Upper lobe of left lung (tissue), 6 donors: ENCODE results near the gene LMTK2. TPM values are rescaled to one million over a fixed set of nuclear protein-coding genes. Genes with fewer than 3 reads are reported as not detected.

Experiments used
- ATAC-seq, 2 donors: fragments of 200-7000 bp; cut with Tn5 transposase; one replicate each; pipeline ENCODE4 v1.9.1; 2022; ENCODE audit warnings: mild to moderate bottlenecking in 2 of 2, moderate library complexity in 2 of 2; ENCODE audit not compliant: low FRiP score in 2 of 2
- DNase-seq, 2 donors: peaks; one replicate each; pipeline ENCODE4 v3.0.0-alpha.2; 2019 to 2020
- H3K27ac ChIP-seq, 4 donors: fragments of 200-600 bp; sonication (generic); one replicate each; pipeline ENCODE4 v1.5.1; 2016 to 2019
- H3K27me3 ChIP-seq, 4 donors: fragments of 200-600 bp; sonication (generic); one replicate each; pipeline ENCODE4 v1.5.1; 2017 to 2019
- H3K36me3 ChIP-seq, 4 donors: fragments of 200-600 bp; sonication (generic); one replicate each; pipeline ENCODE4 v1.5.1; 2016 to 2019
- H3K4me1 ChIP-seq, 4 donors: fragments of 200-600 bp; sonication (generic); one replicate each; pipeline ENCODE4 v1.5.1; 2018 to 2019
- H3K4me3 ChIP-seq, 4 donors: fragments of 200-600 bp; sonication (generic); one replicate each; pipeline ENCODE4 v1.5.1; 2017 to 2019; ENCODE audit warnings: mild to moderate bottlenecking in 2 of 4, moderate library complexity in 1 of 4
- H3K9me3 ChIP-seq, 4 donors: fragments of 200-600 bp; sonication (generic); one replicate each; pipeline ENCODE4 v1.5.1; 2018 to 2019
- EP300 ChIP-seq, 4 donors: sonication (generic); formaldehyde crosslinking; IDR thresholded peaks; one replicate each; pipeline ENCODE4 v1.5.1; 2017; ENCODE audit warnings: antibody characterized with exemption in 4 of 4, control low read depth in 2 of 4
- POLR2A ChIP-seq, 4 donors: fragments of 450-650 bp; IDR thresholded peaks; one replicate each; pipeline ENCODE4 v1.5.1; 2016 to 2017; ENCODE audit warnings: antibody characterized with exemption in 4 of 4, mild to moderate bottlenecking in 2 of 4
- POLR2AphosphoS5 ChIP-seq, 2 donors: sonication (generic); formaldehyde crosslinking; IDR thresholded peaks; one replicate each; pipeline ENCODE4 v1.5.1; 2017; ENCODE audit warnings: antibody characterized with exemption in 2 of 2
- WGBS, 2 donors: methylation state at CpG; one replicate each; pipeline ENCODE4 v1.1.5; 2017 to 2018; 5-methylcytosine and 5-hydroxymethylcytosine counted together
- total RNA-seq, 6 donors: library from RNA; depleted of rRNA in 4 of 6; stranded (reverse); fragments of >200 nt in 4 of 6; gene quantifications; one replicate each; pipeline versions ENCODE4 v1.1.0 to v1.2.1, GENCODE V29; 2016 to 2021
- TF ChIP-seq, protein P1 (sequence below), 6 experiments: fragments of 450-650 bp in 4 of 6; fragments of 200-600 bp in 2 of 6; sonication (generic) in 2 of 6; IDR thresholded peaks; one replicate each; pipeline ENCODE4 v1.5.1; 2016 to 2019; ENCODE audit warnings: antibody characterized with exemption in 6 of 6
- donor health status: DM: no; HTN: no; CAD: no; lungs with moderate emphysema.
- donor health status: DM: no; HTN: yes; CAD: no; lungs with severe emphysema.

Gene LMTK2
- total RNA-seq, 6 donors from 2014 or later, result 27.6 to 65.8 (median 37.5) TPM

DNA sequence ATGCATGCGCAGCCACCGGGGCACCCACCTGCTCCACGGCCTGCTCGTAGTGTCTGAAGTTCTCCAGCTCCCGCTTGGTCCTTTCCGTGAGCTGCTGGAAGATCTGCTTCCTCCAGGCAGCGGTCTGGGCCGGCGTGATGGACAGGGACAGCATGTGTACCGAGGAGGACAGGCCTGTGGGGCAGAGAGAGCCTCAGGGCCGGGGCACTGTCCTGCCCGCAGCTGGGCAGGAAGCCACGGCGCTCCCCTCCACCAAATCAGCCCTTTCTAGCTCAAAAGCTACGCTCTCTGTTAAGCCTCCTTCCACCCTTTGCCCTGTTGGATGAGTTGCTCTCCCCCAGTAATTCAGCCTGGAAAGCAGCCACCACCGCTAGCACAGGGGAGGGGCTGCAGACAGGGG, 126.1 kb downstream of the LMTK2 start:
- Histone ChIP-seq H3K27me3 (no peaks in the 10 kb centered on the region), H3K27ac (no peak overlapping the region), H3K9me3 (no peaks in the 10 kb centered on the region), H3K4me3 (no peak overlapping the region), H3K36me3 (peaks cover 2 to 86% (median 60%) of the 10 kb centered on the region in 4 donors), H3K4me1 (no peaks in the 10 kb centered on the region)
- ATAC-seq (no peak), DNase-seq (peak in 1 of 2 donors; percentile 55)
- WGBS, 2 donors, result 98 to 99% methylated on average over 12 to 16 of the region's 16 CpGs
- TF ChIP-seq POLR2A (IDR thresholded peaks at IDR 0.05) (no peak), EP300 (IDR thresholded peaks at IDR 0.05) (no peak), POLR2AphosphoS5 (IDR thresholded peaks at IDR 0.05) (no peak)
- TF ChIP-seq, protein P1, sequence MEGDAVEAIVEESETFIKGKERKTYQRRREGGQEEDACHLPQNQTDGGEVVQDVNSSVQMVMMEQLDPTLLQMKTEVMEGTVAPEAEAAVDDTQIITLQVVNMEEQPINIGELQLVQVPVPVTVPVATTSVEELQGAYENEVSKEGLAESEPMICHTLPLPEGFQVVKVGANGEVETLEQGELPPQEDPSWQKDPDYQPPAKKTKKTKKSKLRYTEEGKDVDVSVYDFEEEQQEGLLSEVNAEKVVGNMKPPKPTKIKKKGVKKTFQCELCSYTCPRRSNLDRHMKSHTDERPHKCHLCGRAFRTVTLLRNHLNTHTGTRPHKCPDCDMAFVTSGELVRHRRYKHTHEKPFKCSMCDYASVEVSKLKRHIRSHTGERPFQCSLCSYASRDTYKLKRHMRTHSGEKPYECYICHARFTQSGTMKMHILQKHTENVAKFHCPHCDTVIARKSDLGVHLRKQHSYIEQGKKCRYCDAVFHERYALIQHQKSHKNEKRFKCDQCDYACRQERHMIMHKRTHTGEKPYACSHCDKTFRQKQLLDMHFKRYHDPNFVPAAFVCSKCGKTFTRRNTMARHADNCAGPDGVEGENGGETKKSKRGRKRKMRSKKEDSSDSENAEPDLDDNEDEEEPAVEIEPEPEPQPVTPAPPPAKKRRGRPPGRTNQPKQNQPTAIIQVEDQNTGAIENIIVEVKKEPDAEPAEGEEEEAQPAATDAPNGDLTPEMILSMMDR (IDR thresholded peaks at IDR 0.05), result no peak

DNA sequence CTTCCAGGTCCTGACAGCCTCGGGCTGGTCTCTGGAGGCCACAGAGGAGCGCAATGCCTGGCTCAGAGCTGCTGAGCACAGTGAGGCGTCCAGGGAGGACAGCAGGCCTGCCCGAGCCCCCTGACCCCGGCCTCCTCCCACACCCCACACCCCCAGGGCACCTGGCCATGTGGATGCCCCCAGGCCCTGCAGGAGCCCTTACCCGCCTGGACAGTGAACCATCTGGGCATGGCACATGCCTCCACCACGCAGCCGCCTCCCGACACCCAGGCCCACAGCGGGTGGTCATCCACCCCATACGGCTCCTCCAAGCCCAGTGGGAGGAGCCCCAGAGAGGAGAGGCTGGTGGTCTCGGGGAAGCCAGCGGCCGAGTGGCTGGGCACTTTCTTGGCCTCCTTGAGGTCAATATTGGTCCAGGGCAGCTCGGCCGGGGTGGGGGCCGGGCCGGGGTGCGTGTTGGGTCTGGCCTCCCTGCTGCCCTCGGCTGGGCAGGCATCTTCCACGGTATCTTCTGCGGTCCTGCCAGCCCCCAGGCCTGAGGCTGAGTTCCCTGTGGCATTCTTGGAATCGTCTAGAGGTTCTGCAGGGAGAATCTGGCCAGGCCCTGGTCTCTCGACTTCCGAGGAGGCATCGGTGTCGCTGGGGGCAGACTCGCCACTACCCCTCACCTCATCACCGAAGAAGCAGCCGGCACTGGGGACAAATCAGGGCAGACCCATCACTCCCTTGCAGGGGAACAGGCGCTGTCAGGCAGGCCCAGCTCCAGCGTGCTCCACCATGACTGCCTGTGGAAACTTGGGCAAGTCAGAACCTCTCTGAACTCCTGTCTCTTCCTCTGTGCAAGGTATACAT, 126.8 kb downstream of the LMTK2 start:
- Histone ChIP-seq H3K4me3 (no peak overlapping the region), H3K27me3 (no peaks in the 10 kb centered on the region), H3K9me3 (no peaks in the 10 kb centered on the region), H3K36me3 (peaks cover 0 to 86% (median 61%) of the 10 kb centered on the region in 4 donors), H3K27ac (no peak overlapping the region), H3K4me1 (no peaks in the 10 kb centered on the region)
- peak in 1 of 2 donors; percentile 76 for DNase-seq
- TF ChIP-seq, protein P1 (IDR thresholded peaks at IDR 0.05), result no peak
- TF ChIP-seq POLR2A (IDR thresholded peaks at IDR 0.05) (no peak), POLR2AphosphoS5 (IDR thresholded peaks at IDR 0.05) (no peak), EP300 (IDR thresholded peaks at IDR 0.05) (no peak)
- no peak for ATAC-seq
- 93 to 95% methylated on average over 3 to 32 of the region's 32 CpGs for WGBS, 2 donors

DNA sequence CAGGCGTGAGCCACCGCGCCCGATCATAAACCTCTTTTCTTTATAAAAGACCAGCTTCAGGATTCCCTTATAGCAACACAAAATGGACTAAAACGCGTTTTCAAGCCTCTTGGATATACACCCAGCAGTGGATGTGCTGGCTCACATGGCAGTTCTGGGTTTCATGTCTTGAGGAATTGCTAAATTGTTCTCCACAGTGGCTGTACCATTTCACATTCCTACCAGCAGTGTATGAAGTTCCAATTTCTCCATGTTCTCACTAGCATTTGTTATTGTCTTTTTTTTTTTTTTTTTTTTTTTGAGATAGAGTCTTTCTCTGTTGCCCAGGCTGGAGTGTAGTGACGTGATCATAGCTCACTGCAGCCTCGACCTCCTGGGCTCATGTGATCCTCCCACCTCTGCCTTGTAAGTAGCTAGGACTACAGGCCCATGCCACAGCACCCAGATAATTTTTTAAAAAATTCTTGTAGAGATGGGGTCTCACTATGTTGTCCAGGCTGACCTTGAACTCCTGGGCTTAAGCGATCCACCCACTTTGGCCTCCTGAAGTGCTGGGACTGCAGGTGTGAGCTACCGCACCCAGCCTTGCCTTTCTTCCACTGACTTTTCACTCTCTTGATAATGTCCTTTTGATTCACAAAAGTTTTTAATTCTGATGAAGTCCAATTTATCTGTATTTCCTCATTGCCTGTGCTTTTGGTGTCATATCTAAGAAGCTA, 127.9 kb downstream of the LMTK2 start:
- no peak overlapping the region for H3K27ac ChIP-seq
- H3K27me3 ChIP-seq, result no peaks in the 10 kb centered on the region
- 94 to 96% methylated on average over 10 of the region's 10 CpGs for WGBS, 2 donors
- DNase-seq (no peak), ATAC-seq (no peak)
- peaks cover 0 to 91% (median 67%) of the 10 kb centered on the region in 4 donors for H3K36me3 ChIP-seq
- H3K4me3 ChIP-seq, result no peak overlapping the region
- TF ChIP-seq POLR2AphosphoS5 (IDR thresholded peaks at IDR 0.05) (no peak), EP300 (IDR thresholded peaks at IDR 0.05) (no peak), POLR2A (IDR thresholded peaks at IDR 0.05) (no peak)
- TF ChIP-seq, protein P1 (IDR thresholded peaks at IDR 0.05), result no peak
- H3K4me1 ChIP-seq, result no peaks in the 10 kb centered on the region
- H3K9me3 ChIP-seq, result no peaks in the 10 kb centered on the region

DNA sequence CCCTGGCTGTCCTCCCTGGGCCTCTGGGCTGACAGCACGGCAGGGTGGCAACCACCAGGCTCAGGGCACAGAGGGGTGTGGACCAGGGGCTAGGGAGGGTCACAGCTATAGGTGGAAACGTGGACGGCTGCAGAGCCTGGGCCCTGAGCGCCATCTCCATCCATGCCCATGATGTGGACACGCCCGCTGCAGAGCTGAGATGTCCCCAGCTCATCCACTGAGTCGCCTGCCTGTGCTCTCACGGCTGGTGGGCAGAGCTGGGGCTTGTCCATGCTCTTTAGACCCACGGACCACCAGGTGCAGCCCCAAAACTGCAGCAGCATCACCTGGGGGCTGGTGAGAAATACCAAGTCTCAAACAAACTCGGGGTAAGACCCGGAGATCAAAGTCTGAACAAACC, 129.2 kb downstream of the LMTK2 start:
- 89 to 98% methylated on average over 3 to 9 of the region's 11 CpGs for WGBS, 2 donors
- H3K36me3 ChIP-seq, result peaks cover 4 to 91% (median 65%) of the 10 kb centered on the region in 4 donors
- H3K4me3 ChIP-seq, result no peak overlapping the region
- DNase-seq (peak in 1 of 2 donors; percentile 65), ATAC-seq (no peak)
- H3K4me1 ChIP-seq, result no peaks in the 10 kb centered on the region
- no peaks in the 10 kb centered on the region for H3K9me3 ChIP-seq
- TF ChIP-seq, protein P1 (IDR thresholded peaks at IDR 0.05), result no peak
- no peak for TF ChIP-seq POLR2A (IDR thresholded peaks at IDR 0.05)
- H3K27ac ChIP-seq, result no peak overlapping the region
- H3K27me3 ChIP-seq, result no peaks in the 10 kb centered on the region
